ENCODE data around the gene PDCD4. TPM values are rescaled to one million over a fixed set of nuclear protein-coding genes. Genes with fewer than 3 reads are reported as not detected.
A peak's percentile ranks its signal among the peaks of the same experiment; 100 is the strongest.

Gene PDCD4
- total and polyA plus RNA-seq, 2 of the 13 experiments (the other 11 are each of a cell fraction or from before 2014, with no cell fraction given): 22.8 to 56.2 TPM

DNA sequence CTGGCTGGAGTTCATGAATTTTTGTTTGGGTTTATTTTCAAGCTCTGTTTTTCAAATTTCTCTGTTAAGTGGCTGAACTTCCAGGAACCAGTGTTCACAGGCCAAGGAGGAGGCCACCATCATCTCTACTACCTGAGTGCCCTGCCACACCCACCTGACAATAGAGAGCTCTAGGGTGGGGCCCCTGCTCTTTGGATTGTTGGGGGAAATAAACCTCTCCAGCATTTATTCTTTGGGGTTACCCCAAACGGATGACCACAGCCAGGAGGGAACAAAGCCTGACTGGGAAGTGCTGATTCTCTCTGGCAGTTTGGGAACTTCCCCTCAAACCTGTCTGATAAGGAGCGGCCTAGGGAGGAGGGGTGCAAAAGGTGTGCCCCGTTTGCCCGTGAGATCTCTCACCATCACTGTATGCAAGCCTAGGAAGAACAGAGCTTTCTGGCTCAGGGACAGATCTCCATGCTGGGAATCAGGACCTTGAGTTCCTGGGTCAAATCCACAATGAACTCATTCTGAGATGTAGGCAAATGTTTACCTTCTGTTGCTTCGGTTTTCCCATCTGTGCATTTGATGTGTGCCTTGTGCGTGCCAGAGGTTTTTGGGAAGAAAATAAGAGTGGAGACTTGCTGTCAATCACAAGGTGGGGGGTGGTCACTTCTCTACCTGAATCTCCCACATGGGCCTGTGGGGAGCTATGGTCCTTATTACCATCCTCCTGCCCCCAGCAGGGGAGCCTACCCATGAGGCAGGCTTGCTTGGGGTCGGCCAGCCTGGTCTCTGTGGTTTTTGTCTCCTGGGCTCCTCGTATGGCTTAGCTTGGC is 27.7 kb upstream of the PDCD4 start (continued):
- TF ChIP-seq, protein P1, sequence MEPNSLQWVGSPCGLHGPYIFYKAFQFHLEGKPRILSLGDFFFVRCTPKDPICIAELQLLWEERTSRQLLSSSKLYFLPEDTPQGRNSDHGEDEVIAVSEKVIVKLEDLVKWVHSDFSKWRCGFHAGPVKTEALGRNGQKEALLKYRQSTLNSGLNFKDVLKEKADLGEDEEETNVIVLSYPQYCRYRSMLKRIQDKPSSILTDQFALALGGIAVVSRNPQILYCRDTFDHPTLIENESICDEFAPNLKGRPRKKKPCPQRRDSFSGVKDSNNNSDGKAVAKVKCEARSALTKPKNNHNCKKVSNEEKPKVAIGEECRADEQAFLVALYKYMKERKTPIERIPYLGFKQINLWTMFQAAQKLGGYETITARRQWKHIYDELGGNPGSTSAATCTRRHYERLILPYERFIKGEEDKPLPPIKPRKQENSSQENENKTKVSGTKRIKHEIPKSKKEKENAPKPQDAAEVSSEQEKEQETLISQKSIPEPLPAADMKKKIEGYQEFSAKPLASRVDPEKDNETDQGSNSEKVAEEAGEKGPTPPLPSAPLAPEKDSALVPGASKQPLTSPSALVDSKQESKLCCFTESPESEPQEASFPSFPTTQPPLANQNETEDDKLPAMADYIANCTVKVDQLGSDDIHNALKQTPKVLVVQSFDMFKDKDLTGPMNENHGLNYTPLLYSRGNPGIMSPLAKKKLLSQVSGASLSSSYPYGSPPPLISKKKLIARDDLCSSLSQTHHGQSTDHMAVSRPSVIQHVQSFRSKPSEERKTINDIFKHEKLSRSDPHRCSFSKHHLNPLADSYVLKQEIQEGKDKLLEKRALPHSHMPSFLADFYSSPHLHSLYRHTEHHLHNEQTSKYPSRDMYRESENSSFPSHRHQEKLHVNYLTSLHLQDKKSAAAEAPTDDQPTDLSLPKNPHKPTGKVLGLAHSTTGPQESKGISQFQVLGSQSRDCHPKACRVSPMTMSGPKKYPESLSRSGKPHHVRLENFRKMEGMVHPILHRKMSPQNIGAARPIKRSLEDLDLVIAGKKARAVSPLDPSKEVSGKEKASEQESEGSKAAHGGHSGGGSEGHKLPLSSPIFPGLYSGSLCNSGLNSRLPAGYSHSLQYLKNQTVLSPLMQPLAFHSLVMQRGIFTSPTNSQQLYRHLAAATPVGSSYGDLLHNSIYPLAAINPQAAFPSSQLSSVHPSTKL (CRISPR knock-in tag; IDR thresholded peaks at IDR 0.05): peak; percentile 85
- TF ChIP-seq, protein P2, sequence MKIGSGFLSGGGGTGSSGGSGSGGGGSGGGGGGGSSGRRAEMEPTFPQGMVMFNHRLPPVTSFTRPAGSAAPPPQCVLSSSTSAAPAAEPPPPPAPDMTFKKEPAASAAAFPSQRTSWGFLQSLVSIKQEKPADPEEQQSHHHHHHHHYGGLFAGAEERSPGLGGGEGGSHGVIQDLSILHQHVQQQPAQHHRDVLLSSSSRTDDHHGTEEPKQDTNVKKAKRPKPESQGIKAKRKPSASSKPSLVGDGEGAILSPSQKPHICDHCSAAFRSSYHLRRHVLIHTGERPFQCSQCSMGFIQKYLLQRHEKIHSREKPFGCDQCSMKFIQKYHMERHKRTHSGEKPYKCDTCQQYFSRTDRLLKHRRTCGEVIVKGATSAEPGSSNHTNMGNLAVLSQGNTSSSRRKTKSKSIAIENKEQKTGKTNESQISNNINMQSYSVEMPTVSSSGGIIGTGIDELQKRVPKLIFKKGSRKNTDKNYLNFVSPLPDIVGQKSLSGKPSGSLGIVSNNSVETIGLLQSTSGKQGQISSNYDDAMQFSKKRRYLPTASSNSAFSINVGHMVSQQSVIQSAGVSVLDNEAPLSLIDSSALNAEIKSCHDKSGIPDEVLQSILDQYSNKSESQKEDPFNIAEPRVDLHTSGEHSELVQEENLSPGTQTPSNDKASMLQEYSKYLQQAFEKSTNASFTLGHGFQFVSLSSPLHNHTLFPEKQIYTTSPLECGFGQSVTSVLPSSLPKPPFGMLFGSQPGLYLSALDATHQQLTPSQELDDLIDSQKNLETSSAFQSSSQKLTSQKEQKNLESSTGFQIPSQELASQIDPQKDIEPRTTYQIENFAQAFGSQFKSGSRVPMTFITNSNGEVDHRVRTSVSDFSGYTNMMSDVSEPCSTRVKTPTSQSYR (CRISPR knock-in tag; IDR thresholded peaks at IDR 0.05; ENCODE audit: borderline replicate concordance): peak; percentile 75; the same call in 1 of the 2 replicates
- TF ChIP-seq ZNF792 (CRISPR knock-in tag; IDR thresholded peaks at IDR 0.05) (peak; percentile 49; the same call in 1 of the 2 replicates), RXRA (CRISPR knock-in tag; IDR thresholded peaks at IDR 0.05) (peak; percentile 61; the same call in 1 of the 2 replicates), ELF3 (CRISPR knock-in tag; IDR thresholded peaks at IDR 0.05) (0 out of 2 replicates have a peak, but pooled peaks have one; percentile 38), MIER3 (CRISPR knock-in tag; IDR thresholded peaks at IDR 0.05; ENCODE audit: borderline replicate concordance) (peak; percentile 60; the same call in 1 of the 2 replicates), ZBTB20 (CRISPR knock-in tag; IDR thresholded peaks at IDR 0.05; ENCODE audit: borderline replicate concordance, low read depth) (peak; percentile 66; the same call in 1 of the 2 replicates), ZNF546 (CRISPR knock-in tag; conservative IDR thresholded peaks at IDR 0.05) (no peak), ZNF205 (CRISPR knock-in tag; IDR thresholded peaks at IDR 0.05) (0 out of 2 replicates have a peak, but pooled peaks have one; percentile 20), MIER2 (CRISPR knock-in tag; IDR thresholded peaks at IDR 0.05) (0 out of 2 replicates have a peak, but pooled peaks have one; percentile 36), ZNF564 (CRISPR knock-in tag; IDR thresholded peaks at IDR 0.05) (no peak), JUNB (CRISPR knock-in tag; IDR thresholded peaks at IDR 0.05; ENCODE audit: borderline replicate concordance) (no peak), ARHGAP35 (CRISPR knock-in tag; IDR thresholded peaks at IDR 0.05; ENCODE audit: borderline replicate concordance) (no peak), ZMYM3 (CRISPR knock-in tag; IDR thresholded peaks at IDR 0.05) (peak; percentile 77), GATAD1 (CRISPR knock-in tag; IDR thresholded peaks at IDR 0.05) (0 out of 2 replicates have a peak, but pooled peaks have one; percentile 17), KAT8 (CRISPR knock-in tag; IDR thresholded peaks at IDR 0.05) (peak; percentile 58; the same call in 1 of the 2 replicates), HDAC2 (CRISPR knock-in tag; IDR thresholded peaks at IDR 0.05) (peak; percentile 81)
- TF ChIP-seq, protein P3, sequence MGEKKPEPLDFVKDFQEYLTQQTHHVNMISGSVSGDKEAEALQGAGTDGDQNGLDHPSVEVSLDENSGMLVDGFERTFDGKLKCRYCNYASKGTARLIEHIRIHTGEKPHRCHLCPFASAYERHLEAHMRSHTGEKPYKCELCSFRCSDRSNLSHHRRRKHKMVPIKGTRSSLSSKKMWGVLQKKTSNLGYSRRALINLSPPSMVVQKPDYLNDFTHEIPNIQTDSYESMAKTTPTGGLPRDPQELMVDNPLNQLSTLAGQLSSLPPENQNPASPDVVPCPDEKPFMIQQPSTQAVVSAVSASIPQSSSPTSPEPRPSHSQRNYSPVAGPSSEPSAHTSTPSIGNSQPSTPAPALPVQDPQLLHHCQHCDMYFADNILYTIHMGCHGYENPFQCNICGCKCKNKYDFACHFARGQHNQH (CRISPR knock-in tag; IDR thresholded peaks at IDR 0.05): peak; percentile 56; the same call in 1 of the 2 replicates
- TF ChIP-seq, protein P4, sequence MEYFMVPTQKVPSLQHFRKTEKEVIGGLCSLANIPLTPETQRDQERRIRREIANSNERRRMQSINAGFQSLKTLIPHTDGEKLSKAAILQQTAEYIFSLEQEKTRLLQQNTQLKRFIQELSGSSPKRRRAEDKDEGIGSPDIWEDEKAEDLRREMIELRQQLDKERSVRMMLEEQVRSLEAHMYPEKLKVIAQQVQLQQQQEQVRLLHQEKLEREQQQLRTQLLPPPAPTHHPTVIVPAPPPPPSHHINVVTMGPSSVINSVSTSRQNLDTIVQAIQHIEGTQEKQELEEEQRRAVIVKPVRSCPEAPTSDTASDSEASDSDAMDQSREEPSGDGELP (IDR thresholded peaks at IDR 0.05; ENCODE audit: borderline replicate concordance, low read depth): peak; percentile 70; the same call in 1 of the 2 replicates
- TF ChIP-seq, protein P5, sequence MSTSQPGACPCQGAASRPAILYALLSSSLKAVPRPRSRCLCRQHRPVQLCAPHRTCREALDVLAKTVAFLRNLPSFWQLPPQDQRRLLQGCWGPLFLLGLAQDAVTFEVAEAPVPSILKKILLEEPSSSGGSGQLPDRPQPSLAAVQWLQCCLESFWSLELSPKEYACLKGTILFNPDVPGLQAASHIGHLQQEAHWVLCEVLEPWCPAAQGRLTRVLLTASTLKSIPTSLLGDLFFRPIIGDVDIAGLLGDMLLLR (CRISPR knock-in tag; IDR thresholded peaks at IDR 0.05): no peak
